Right renal pelvis (tissue), 4 donors: ENCODE results near the gene C1orf141. TPM values are rescaled to one million over a fixed set of nuclear protein-coding genes. Genes with fewer than 3 reads are reported as not detected.

Source experiments
- DNase-seq, 4 donors: peaks; one replicate each; pipeline ENCODE4 v3.0.0-alpha.2; 2013; ENCODE audit warnings: low read depth in 4 of 4, low spot score in 3 of 4, missing footprints in 1 of 4
- polyA plus RNA-seq, 4 donors: library from polyadenylated mRNA; unstranded; fragments of 120-200 nt; gene quantifications; one replicate each; pipeline ENCODE4 v1.2.1, GENCODE V29; 2013; ENCODE audit not compliant: insufficient read length in 4 of 4

Gene C1orf141
- polyA plus RNA-seq, 4 donors: 0.10 TPM; not detected in 3

GRCh38 chr1:67043366-67043765 lies 91.4 kb downstream of the C1orf141 start:
- DNase-seq: no peak

Other genes starting within 250 kb of the C1orf141 start
- gene DNAI4, start 210.1 kb downstream of the C1orf141 start, polyA plus RNA-seq: 10 to 100 TPM; 12.7 to 15.7 (median 15.0) TPM
- 10 to 100 TPM; 32.4 to 45.4 (median 43.2) TPM for gene MIER1, start 210.0 kb downstream of the C1orf141 start, polyA plus RNA-seq
- 10 to 100 TPM; 12.6 to 18.4 (median 15.9) TPM for gene SLC35D1, start 80.8 kb downstream of the C1orf141 start, polyA plus RNA-seq
- gene IL23R, start 31.5 kb upstream of the C1orf141 start, polyA plus RNA-seq: under 1 TPM in 1 of 4 donors, not detected in 3; 0.04 TPM
- under 1 TPM; 0.40 to 0.73 (median 0.51) TPM for gene IL12RB2, start 172.9 kb upstream of the C1orf141 start, polyA plus RNA-seq